PC-3 (cell line): Measurements from ENCODE around the gene TIMM21. TPM values are rescaled to one million over a fixed set of nuclear protein-coding genes. Genes with fewer than 3 reads are reported as not detected.

Experiments
- ATAC-seq: fragments of 200-7000 bp; cut with Tn5 transposase; 2 replicates; pipeline ENCODE4 v1.9.1; 2020; ENCODE audit warnings: mild to moderate bottlenecking, moderate library complexity
- BruUV-seq: library from RNA; stranded (reverse); fragments of 400-500 nt; replicated peaks from 2 replicates; lab custom pipeline; 2021; lab: Mats Ljungman, UMichigan
- CTCF ChIA-PET: fragments of 300-600 bp; sonication (Branson Sonifier 250); formaldehyde crosslinking; loops from one replicate; lab custom pipeline; 2022; ENCODE audit warnings: antibody characterized with exemption; lab: Charles Lee
- POLR2A ChIA-PET: fragments of 300-600 bp; sonication (Branson Sonifier 250); formaldehyde crosslinking; loops from one replicate; lab custom pipeline; 2022; ENCODE audit warnings: antibody characterized with exemption; ENCODE audit not compliant: unreplicated experiment; lab: Charles Lee
- DNase-seq: peaks from one replicate; pipeline ENCODE4 v3.0.0-alpha.2; 2015
- H2AFZ ChIP-seq: fragments of 300-600 bp; sonication (generic); 2 replicates; pipeline ENCODE4 v1.6.0; 2016; ENCODE audit warnings: antibody characterized with exemption, low read length
- H3F3A ChIP-seq: fragments of 300-600 bp; sonication (generic); one replicate; pipeline ENCODE4 v1.6.0; 2017; ENCODE audit warnings: antibody characterized with exemption, low read length, control low read depth, mild to moderate bottlenecking; ENCODE audit not compliant: unreplicated experiment
- H3K27ac ChIP-seq: fragments of 300-600 bp; sonication (generic); 2 replicates; pipeline ENCODE4 v1.5.1; 2016; ENCODE audit warnings: mild to moderate bottlenecking, low read length
- H3K27me3 ChIP-seq: fragments of 300-600 bp; sonication (generic); 2 replicates; pipeline ENCODE4 v1.6.1; 2016; ENCODE audit warnings: low read length, mixed read lengths
- H3K36me3 ChIP-seq: fragments of 300-600 bp; sonication (generic); 2 replicates; pipeline ENCODE4 v1.6.1; 2016; ENCODE audit warnings: low read depth, mixed run types, low read length, mixed read lengths
- H3K4me1 ChIP-seq: fragments of 300-600 bp; sonication (generic); 2 replicates; pipeline ENCODE4 v1.5.1; 2016; ENCODE audit warnings: low read length; ENCODE audit not compliant: insufficient read depth
- H3K4me2 ChIP-seq: fragments of 300-600 bp; sonication (generic); 2 replicates; pipeline ENCODE4 v1.6.0; 2016; ENCODE audit warnings: low read length
- H3K4me3 ChIP-seq: fragments of 300-600 bp; sonication (generic); 2 replicates; pipeline ENCODE4 v1.5.1; 2016; ENCODE audit warnings: mild to moderate bottlenecking, low read length, mixed read lengths
- H3K79me2 ChIP-seq: fragments of 300-600 bp; sonication (generic); 2 replicates; pipeline ENCODE4 v1.6.1; 2017; ENCODE audit warnings: low read length, mixed read lengths
- H3K9ac ChIP-seq: fragments of 300-600 bp; sonication (generic); 2 replicates; pipeline ENCODE4 v1.6.0; 2016; ENCODE audit warnings: mild to moderate bottlenecking, low read length
- H3K9me2 ChIP-seq: fragments of 300-600 bp; sonication (generic); replicated peaks from 2 replicates; pipeline ENCODE4 v1.6.1; 2016; ENCODE audit warnings: mixed run types, low read length, mixed read lengths
- H3K9me3 ChIP-seq: fragments of 300-600 bp; sonication (generic); 2 replicates; pipeline ENCODE4 v1.6.1; 2016; ENCODE audit warnings: low read length, mixed read lengths
- H4K20me1 ChIP-seq: fragments of 300-600 bp; sonication (generic); 2 replicates; pipeline ENCODE4 v1.6.1; 2016; ENCODE audit warnings: low read length, mixed read lengths
- EZH2 ChIP-seq: fragments of 300-600 bp; sonication (generic); IDR thresholded peaks from one replicate; pipeline ENCODE4 v1.6.1; 2017; ENCODE audit warnings: antibody characterized with exemption, mild to moderate bottlenecking, low read length; ENCODE audit not compliant: unreplicated experiment
- EZH2phosphoT487 ChIP-seq: fragments of 300-600 bp; sonication (generic); IDR thresholded peaks from 2 replicates; pipeline ENCODE4 v1.6.1; 2018; ENCODE audit warnings: mild to moderate bottlenecking, antibody characterized with exemption, low read length, borderline replicate concordance
- intact Hi-C: fragments of 100-400 bp; cut with micrococcal nuclease; formaldehyde crosslinking; loops from 2 replicates; pipeline ENCODE4 v1.9.0; 2023
- total RNA-seq: library from RNA; depleted of rRNA; stranded (reverse); fragments of >200 nt; gene quantifications from 2 replicates; pipeline ENCODE4 v1.2.3, GENCODE V29; 2014
- TF ChIP-seq, protein P1 (sequence below): fragments of 300-600 bp; sonication (generic); conservative IDR thresholded peaks from 2 replicates; pipeline ENCODE4 v1.5.1; 2017; ENCODE audit warnings: antibody characterized with exemption, low read depth, mild to moderate bottlenecking, low read length

Gene TIMM21
- total RNA-seq, 1 experiment from 2014 or later = 120 TPM

DNA sequence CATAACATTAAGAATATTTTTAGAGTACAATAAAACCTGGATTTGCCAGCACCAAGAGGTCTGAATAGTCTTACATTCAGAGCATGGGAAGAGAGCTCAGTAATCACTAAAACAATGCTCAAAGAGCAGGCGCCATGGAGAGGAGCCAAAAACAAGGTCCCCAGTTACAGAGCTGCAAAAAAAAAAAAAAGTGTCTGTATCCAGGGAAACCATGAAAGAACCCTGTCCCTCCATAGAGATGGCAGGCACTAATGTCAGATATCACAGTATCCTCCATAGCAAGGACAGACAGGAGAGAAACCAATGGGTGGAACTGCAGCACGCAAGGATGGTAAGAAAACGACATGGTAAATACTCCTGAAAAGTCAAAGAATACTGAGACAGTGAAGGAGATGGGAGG, 20.2 kb upstream of the TIMM21 start:
- CTCF ChIA-PET = interaction anchor here (0.6 kb wide), 1 partner anchor 216 kb away, joined by 4 read pairs; no protein-coding TSS in a partner anchor
- ATAC-seq = no peak
- no peaks in the 10 kb centered on the region for H3K9me3 ChIP-seq

GRCh38 chr18:74131124-74131523, 17.2 kb upstream of the TIMM21 start:
- BruUV-seq = no TSS peak
- DNase-seq (no peak), ATAC-seq (no peak)
- Histone ChIP-seq H3K36me3 (no peaks in the 10 kb centered on the region), H3K27ac (no peak overlapping the region), H3K9me3 (no peaks in the 10 kb centered on the region), H3K4me3 (no peak overlapping the region), H3K4me1 (no peaks in the 10 kb centered on the region), H3K79me2 (no peaks in the 10 kb centered on the region), H3F3A (no peaks in the 10 kb centered on the region), H3K27me3 (peaks cover 15% of the 10 kb centered on the region), H3K9ac (no peak overlapping the region), H3K9me2 (no peaks in the 10 kb centered on the region), H4K20me1 (no peaks in the 10 kb centered on the region), H3K4me2 (no peak overlapping the region), H2AFZ (no peak overlapping the region)
- intact Hi-C loops = no loop called here
- POLR2A ChIA-PET = no interaction called here
- TF ChIP-seq EZH2 = no peak
- TF ChIP-seq, protein P1, sequence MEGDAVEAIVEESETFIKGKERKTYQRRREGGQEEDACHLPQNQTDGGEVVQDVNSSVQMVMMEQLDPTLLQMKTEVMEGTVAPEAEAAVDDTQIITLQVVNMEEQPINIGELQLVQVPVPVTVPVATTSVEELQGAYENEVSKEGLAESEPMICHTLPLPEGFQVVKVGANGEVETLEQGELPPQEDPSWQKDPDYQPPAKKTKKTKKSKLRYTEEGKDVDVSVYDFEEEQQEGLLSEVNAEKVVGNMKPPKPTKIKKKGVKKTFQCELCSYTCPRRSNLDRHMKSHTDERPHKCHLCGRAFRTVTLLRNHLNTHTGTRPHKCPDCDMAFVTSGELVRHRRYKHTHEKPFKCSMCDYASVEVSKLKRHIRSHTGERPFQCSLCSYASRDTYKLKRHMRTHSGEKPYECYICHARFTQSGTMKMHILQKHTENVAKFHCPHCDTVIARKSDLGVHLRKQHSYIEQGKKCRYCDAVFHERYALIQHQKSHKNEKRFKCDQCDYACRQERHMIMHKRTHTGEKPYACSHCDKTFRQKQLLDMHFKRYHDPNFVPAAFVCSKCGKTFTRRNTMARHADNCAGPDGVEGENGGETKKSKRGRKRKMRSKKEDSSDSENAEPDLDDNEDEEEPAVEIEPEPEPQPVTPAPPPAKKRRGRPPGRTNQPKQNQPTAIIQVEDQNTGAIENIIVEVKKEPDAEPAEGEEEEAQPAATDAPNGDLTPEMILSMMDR = no peak
- no peak for TF ChIP-seq EZH2phosphoT487
- CTCF ChIA-PET = no interaction called here

More for the DNA sequence above, 20.2 kb upstream of the TIMM21 start:
- POLR2A ChIA-PET = no interaction called here
- no peaks in the 10 kb centered on the region for H3K4me1 ChIP-seq
- H4K20me1 ChIP-seq = no peaks in the 10 kb centered on the region
- no TSS peak for BruUV-seq
- no peak for DNase-seq
- peaks cover 26% of the 10 kb centered on the region for H3K27me3 ChIP-seq
- H3K36me3 ChIP-seq = no peaks in the 10 kb centered on the region
- H3K79me2 ChIP-seq = no peaks in the 10 kb centered on the region
- H3K27ac ChIP-seq = no peak overlapping the region
- no peak overlapping the region for H3K4me2 ChIP-seq
- H2AFZ ChIP-seq = no peak overlapping the region
- no peaks in the 10 kb centered on the region for H3F3A ChIP-seq
- intact Hi-C loops = no loop called here
- no peak overlapping the region for H3K4me3 ChIP-seq
- no peak for TF ChIP-seq EZH2
- TF ChIP-seq EZH2phosphoT487 = no peak
- TF ChIP-seq, protein P1 = no peak
- H3K9ac ChIP-seq = no peak overlapping the region
- H3K9me2 ChIP-seq = no peaks in the 10 kb centered on the region

DNA sequence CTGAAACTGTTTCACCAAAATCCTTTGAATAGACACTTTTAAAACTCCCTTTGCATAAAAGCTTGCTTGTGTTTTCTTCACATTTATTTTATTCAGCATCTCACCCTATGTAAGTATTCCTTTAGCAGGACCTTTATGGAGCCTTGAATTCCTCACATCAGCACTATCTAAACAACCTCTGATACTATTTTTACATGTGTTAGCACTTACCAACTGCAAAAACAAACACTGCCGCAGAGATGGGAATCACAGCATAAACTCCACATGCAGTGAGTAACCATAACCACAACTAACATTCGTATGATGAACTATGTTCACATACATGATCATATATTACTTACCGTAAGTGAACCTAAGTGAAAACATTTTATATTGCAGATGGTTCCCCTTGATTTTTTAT, 16.1 kb upstream of the TIMM21 start:
- Histone ChIP-seq H3K9me3 (no peaks in the 10 kb centered on the region), H3K9ac (no peak overlapping the region), H3F3A (no peaks in the 10 kb centered on the region), H2AFZ (no peak overlapping the region), H3K27me3 (peaks cover 6% of the 10 kb centered on the region; the same call in 1 of the 2 replicates), H3K4me1 (no peaks in the 10 kb centered on the region), H3K4me3 (no peak overlapping the region), H3K4me2 (no peak overlapping the region), H3K79me2 (no peaks in the 10 kb centered on the region), H3K27ac (no peak overlapping the region), H3K9me2 (no peaks in the 10 kb centered on the region), H3K36me3 (no peaks in the 10 kb centered on the region), H4K20me1 (no peaks in the 10 kb centered on the region)
- TF ChIP-seq EZH2phosphoT487 (no peak), EZH2 (no peak)
- TF ChIP-seq, protein P1 = no peak
- ChIA-PET CTCF (no interaction called here), POLR2A (interaction anchor here (0.6 kb wide), 1 partner anchor 991 kb away, joined by 7 read pairs; no protein-coding TSS in a partner anchor)
- DNase-seq (no peak), ATAC-seq (no peak)
- intact Hi-C loops = no loop called here
- no TSS peak for BruUV-seq
